ENCODE results near the gene PMP22.
A peak's percentile ranks its signal among the peaks of the same experiment; 100 is the strongest.

Gene PMP22

DNA sequence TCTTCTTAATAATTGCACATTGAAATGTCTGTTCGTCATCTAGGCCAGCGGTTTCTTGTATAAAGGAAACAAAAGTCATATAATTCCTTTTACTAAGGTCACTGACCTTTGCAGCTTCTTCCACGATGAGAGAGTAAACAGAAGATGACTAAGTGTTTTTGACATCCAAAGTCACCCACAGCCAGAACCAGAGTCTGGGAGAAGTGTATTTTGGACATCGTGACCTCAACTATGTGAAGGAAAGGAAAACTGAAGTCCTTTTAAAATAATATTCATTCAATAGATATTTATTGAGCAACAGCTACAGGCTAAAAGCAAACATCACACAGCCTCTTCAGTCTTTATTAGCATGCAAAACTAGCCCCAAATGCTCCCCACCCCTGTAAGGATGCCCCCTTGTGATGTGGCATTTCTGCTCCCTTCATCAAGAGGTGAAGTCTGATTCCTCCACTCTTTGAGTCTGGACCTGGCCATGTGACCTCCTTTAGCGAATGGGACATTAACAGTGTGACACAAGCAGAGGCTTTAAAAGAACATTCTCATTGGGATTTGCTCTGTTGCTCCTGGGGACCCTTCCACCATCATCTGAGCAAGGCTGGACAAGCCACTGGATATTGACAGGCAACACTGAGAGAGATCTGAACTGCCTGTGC lies 8.1 kb upstream of the PMP22 start:
- peak overlapping the region; percentile 28 for H3K27ac ChIP-seq (ENCODE audit: low read length)

DNA sequence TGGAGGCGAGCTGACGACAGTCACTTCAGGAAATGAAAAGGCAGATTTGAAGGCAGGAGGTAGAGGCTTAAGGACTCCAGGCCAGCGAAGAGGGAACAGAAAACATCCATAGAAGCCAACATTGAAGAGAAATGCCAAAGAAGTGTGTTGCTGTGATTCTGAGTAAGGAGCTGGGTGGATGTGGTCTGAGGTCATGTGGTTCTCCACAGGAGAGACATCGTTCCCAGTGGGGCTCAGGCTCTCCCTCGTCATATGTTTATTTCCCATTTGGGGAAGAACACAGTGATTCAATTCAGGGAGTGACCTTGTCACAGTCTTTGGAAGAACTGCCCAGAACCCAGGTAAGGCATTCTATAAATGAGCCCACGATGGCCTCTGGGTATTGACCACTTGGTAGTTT lies 6.6 kb upstream of the PMP22 start:
- Histone ChIP-seq H3K27ac (ENCODE audit: low read length) (no peak overlapping the region), H3K4me1 (ENCODE audit: control insufficient read depth in 1 of 2, insufficient read depth in 2 of 2, low read length in 2 of 2) (peaks cover 0 to 11% of the 10 kb centered on the region in 2 donors), H3K9me3 (ENCODE audit: control insufficient read depth in 1 of 2, low read length in 2 of 2) (no peaks in the 10 kb centered on the region), H3K4me3 (ENCODE audit: low read depth in 1 of 2, low read length in 2 of 2) (no peak overlapping the region), H3K36me3 (ENCODE audit: control insufficient read depth in 1 of 2, insufficient read depth in 2 of 2, low read length in 2 of 2) (peaks cover 0 to 4% of the 10 kb centered on the region in 2 donors), H3K27me3 (ENCODE audit: low read depth, low read length) (no peaks in the 10 kb centered on the region)

More for the DNA sequence above, 8.1 kb upstream of the PMP22 start:
- peaks cover 0 to 4% of the 10 kb centered on the region in 2 donors for H3K36me3 ChIP-seq (ENCODE audit: control insufficient read depth in 1 of 2, insufficient read depth in 2 of 2, low read length in 2 of 2)
- no peak overlapping the region for H3K4me3 ChIP-seq (ENCODE audit: low read depth in 1 of 2, low read length in 2 of 2)
- H3K27me3 ChIP-seq (ENCODE audit: low read depth, low read length) = no peaks in the 10 kb centered on the region
- peaks cover 0 to 11% of the 10 kb centered on the region in 2 donors for H3K4me1 ChIP-seq (ENCODE audit: control insufficient read depth in 1 of 2, insufficient read depth in 2 of 2, low read length in 2 of 2)
- no peaks in the 10 kb centered on the region for H3K9me3 ChIP-seq (ENCODE audit: control insufficient read depth in 1 of 2, low read length in 2 of 2)

DNA sequence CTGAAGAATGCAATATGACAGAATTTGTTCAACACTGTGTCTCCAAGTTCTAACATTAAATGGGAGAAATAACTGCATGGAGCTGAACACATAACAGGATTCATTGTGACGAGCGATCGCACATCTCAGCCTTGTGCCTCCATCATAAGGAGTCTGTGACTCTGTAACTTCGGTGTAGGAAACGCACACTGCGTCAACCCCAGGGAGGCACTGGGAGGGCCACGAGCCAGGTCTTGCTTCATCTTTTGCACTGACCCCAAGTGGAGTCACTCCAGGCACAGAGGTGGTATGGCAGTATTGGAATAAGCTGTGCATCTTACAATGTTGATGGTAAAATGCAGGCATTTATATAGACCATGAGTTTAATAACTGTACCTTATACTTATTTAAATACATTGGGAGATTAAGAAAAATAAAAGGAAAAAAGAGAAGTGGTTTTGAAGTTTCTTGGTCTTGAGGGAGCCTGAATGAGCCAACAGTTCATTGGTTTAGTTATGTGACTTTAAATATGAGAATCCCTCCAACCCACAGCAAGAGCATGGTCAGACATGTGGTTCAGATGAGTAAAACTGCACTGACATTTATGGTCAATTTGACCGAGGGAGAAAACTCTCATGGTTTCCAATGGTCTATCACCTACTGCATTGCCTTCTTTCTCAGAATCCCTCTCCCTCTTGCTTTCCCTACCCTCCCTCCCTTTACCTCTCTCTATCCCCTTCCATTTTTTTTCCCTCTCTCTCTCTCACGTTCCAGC lies 5.7 kb upstream of the PMP22 start:
- no peak overlapping the region for H3K4me3 ChIP-seq (ENCODE audit: low read depth in 1 of 2, low read length in 2 of 2)
- peaks cover 0 to 4% of the 10 kb centered on the region in 2 donors for H3K36me3 ChIP-seq (ENCODE audit: control insufficient read depth in 1 of 2, insufficient read depth in 2 of 2, low read length in 2 of 2)
- H3K9me3 ChIP-seq (ENCODE audit: control insufficient read depth in 1 of 2, low read length in 2 of 2) = no peaks in the 10 kb centered on the region
- H3K4me1 ChIP-seq (ENCODE audit: control insufficient read depth in 1 of 2, insufficient read depth in 2 of 2, low read length in 2 of 2) = peaks cover 0 to 11% of the 10 kb centered on the region in 2 donors
- no peak overlapping the region for H3K27ac ChIP-seq (ENCODE audit: low read length)
- H3K27me3 ChIP-seq (ENCODE audit: low read depth, low read length) = no peaks in the 10 kb centered on the region

DNA sequence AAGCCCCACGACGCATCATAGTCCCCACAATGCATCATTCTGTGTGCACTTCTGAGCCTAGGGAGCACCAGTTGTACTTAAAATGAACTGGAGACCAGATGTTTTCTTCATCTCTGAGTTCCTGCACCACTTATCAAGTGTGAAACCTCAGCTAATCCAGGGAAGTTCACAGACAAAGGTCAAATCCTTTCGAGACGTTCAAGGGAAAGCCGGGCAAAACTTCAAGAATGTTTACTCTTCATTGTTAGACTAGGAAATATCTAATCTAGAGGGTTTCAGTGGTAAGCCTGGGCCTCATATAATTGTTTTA lies 4.6 kb upstream of the PMP22 start:
- H3K9me3 ChIP-seq (ENCODE audit: control insufficient read depth in 1 of 2, low read length in 2 of 2) = no peaks in the 10 kb centered on the region
- H3K36me3 ChIP-seq (ENCODE audit: control insufficient read depth in 1 of 2, insufficient read depth in 2 of 2, low read length in 2 of 2) = peaks cover 0 to 4% of the 10 kb centered on the region in 2 donors
- H3K27ac ChIP-seq (ENCODE audit: low read length) = no peak overlapping the region
- no peaks in the 10 kb centered on the region for H3K27me3 ChIP-seq (ENCODE audit: low read depth, low read length)
- no peak overlapping the region for H3K4me3 ChIP-seq (ENCODE audit: low read depth in 1 of 2, low read length in 2 of 2)
- peaks cover 0 to 18% of the 10 kb centered on the region in 2 donors for H3K4me1 ChIP-seq (ENCODE audit: control insufficient read depth in 1 of 2, insufficient read depth in 2 of 2, low read length in 2 of 2)

DNA sequence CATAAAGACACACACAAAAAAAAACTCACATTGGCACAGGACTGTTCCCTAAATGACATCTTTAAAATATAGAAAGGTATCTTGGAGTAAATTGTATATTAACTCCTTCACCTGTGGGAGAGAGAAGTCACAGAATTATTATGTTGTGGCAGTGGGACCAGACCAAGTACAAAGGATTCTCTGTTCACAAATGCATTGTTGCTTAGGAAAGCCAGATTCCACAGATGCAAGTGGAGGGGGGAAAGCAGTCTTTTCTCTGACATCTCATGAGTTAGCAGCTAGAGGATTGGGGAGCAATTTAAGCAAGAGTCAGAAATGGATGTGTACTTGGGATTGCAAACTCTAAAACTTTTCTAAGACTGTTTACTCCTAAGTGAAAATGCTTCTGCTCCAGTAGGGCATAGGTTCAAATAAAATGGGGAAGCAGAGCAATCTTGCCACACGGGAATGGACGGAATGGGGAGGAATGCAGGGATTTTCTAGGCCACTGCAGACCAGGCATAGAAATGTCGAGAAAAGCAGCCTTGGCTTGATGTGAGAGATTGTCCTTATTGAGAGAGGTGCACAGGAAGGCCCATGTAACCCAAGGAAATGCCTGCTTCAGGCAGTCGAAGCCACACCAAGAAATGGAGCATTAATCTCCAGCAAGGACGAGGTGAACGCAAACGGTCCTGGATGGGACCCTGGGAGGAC lies 4.1 kb upstream of the PMP22 start:
- Histone ChIP-seq H3K27me3 (ENCODE audit: low read depth, low read length) (no peaks in the 10 kb centered on the region), H3K27ac (ENCODE audit: low read length) (no peak overlapping the region), H3K9me3 (ENCODE audit: control insufficient read depth in 1 of 2, low read length in 2 of 2) (no peaks in the 10 kb centered on the region), H3K36me3 (ENCODE audit: control insufficient read depth in 1 of 2, insufficient read depth in 2 of 2, low read length in 2 of 2) (peaks cover 0 to 4% of the 10 kb centered on the region in 2 donors), H3K4me1 (ENCODE audit: control insufficient read depth in 1 of 2, insufficient read depth in 2 of 2, low read length in 2 of 2) (peaks cover 0 to 23% of the 10 kb centered on the region in 2 donors), H3K4me3 (ENCODE audit: low read depth in 1 of 2, low read length in 2 of 2) (no peak overlapping the region)

DNA sequence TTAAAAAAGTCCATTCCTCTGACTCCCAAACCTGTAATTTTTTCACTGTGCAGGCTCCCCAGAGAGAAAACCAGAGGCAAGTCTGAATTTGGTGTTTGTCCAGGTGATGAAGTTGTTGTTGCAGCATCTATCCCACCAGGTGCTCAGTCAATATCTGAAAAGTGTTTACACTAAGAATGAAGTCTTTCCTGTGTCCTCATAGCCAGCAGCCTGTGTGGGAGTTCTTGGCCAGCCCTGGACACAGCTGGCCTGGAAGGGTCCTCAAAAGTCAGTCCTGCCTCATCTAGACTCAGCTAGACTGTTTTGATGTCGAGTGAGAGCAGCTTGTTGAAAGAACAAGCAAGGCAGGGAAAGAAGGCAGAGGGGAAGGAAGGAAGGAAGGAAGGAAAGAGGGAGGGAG lies 3.3 kb upstream of the PMP22 start:
- Histone ChIP-seq H3K4me3 (ENCODE audit: low read depth in 1 of 2, low read length in 2 of 2) (no peak overlapping the region), H3K27me3 (ENCODE audit: low read depth, low read length) (no peaks in the 10 kb centered on the region), H3K36me3 (ENCODE audit: control insufficient read depth in 1 of 2, insufficient read depth in 2 of 2, low read length in 2 of 2) (peaks cover 0 to 2% of the 10 kb centered on the region in 2 donors), H3K4me1 (ENCODE audit: control insufficient read depth in 1 of 2, insufficient read depth in 2 of 2, low read length in 2 of 2) (peaks cover 0 to 26% of the 10 kb centered on the region in 2 donors), H3K9me3 (ENCODE audit: control insufficient read depth in 1 of 2, low read length in 2 of 2) (no peaks in the 10 kb centered on the region), H3K27ac (ENCODE audit: low read length) (no peak overlapping the region)

DNA sequence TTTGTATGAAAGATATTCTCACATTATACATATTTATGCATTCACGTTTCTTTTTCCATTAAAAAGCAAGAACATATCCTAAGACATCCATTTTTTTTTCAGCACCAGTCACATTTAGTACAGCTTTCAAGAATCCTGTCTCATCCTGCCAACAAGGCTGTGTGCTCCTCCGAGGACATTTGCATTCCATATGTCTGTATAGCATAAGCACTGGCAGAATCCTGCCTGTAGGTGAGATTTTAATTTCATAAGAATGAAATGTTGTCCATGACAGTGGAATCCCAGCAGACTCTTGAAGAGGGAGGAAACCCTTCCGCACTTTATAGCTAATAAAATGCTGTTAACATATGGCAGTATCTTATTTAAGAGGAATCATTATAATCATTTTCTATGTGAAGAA lies 2.9 kb upstream of the PMP22 start:
- no peak overlapping the region for H3K4me3 ChIP-seq (ENCODE audit: low read depth in 1 of 2, low read length in 2 of 2)
- peaks cover 0 to 1% of the 10 kb centered on the region in 2 donors for H3K36me3 ChIP-seq (ENCODE audit: control insufficient read depth in 1 of 2, insufficient read depth in 2 of 2, low read length in 2 of 2)
- H3K9me3 ChIP-seq (ENCODE audit: control insufficient read depth in 1 of 2, low read length in 2 of 2) = no peaks in the 10 kb centered on the region
- no peak overlapping the region for H3K27ac ChIP-seq (ENCODE audit: low read length)
- H3K4me1 ChIP-seq (ENCODE audit: control insufficient read depth in 1 of 2, insufficient read depth in 2 of 2, low read length in 2 of 2) = peaks cover 0 to 26% of the 10 kb centered on the region in 2 donors
- no peaks in the 10 kb centered on the region for H3K27me3 ChIP-seq (ENCODE audit: low read depth, low read length)

DNA sequence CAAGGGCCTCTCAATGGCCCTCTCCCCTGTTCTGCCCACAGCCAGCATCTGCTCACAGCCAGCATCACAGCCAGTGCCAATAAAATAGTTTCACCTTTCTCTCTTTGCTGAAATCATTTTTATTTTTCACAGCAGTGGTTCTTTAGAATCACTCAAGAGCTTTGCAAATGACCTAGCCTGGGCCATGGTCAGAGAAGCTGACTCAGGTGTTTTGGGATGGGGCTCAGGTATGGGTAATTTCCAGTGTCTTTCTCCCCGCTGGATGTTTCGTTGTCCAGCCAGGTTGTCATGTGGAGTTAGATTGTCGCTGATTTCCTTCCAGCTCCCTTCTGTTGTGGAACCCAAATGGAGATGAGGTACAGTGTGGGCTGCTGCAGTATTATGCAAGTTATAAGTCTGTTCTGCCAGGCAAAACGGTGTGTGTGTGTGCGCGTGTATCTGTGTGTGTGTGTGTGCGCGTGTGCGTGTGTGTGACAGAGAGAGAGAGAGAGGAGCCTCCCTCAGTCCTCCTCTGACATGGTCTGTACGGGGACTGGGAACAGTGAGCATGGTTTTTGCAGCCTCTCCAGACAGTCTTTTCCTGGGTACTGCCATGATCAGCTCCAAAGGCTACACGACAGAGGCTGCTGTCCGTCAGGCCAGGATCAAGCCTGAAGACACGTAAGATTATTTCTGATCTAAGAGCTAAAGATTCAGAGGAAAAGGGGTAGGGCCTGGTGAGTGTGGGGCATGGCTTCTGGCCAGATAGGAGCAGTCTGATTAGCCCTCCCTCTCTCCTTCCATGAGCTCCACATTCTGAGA lies 1.4 kb upstream of the PMP22 start:
- Histone ChIP-seq H3K4me3 (ENCODE audit: low read depth in 1 of 2, low read length in 2 of 2) (no peak overlapping the region), H3K36me3 (ENCODE audit: control insufficient read depth in 1 of 2, insufficient read depth in 2 of 2, low read length in 2 of 2) (peaks cover 0 to 3% of the 10 kb centered on the region in 2 donors), H3K4me1 (ENCODE audit: control insufficient read depth in 1 of 2, insufficient read depth in 2 of 2, low read length in 2 of 2) (peaks cover 0 to 26% of the 10 kb centered on the region in 2 donors), H3K9me3 (ENCODE audit: control insufficient read depth in 1 of 2, low read length in 2 of 2) (no peaks in the 10 kb centered on the region), H3K27me3 (ENCODE audit: low read depth, low read length) (no peaks in the 10 kb centered on the region), H3K27ac (ENCODE audit: low read length) (no peak overlapping the region)

DNA sequence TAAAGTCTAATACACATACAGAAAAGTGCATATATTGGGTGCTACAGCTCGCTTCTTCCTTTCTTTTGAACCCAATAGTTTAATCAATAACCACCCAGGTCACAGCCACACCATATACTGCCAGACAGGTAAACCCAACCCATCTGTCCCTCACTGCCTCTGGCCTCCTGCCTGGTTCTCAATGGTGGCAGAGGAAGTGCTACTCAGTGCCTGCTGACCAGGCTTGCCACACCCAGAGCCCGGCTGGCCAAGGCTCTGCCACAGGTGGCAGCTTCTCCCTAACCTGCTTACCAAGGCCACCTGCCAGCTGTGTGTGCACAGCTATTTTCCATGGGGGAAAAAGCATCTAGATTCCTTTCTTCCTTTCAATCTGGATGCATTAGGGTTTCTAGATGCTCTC lies 584 bp downstream of the PMP22 start:
- H3K36me3 ChIP-seq (ENCODE audit: control insufficient read depth in 1 of 2, insufficient read depth in 2 of 2, low read length in 2 of 2) = peaks cover 0 to 10% of the 10 kb centered on the region in 2 donors
- no peaks in the 10 kb centered on the region for H3K27me3 ChIP-seq (ENCODE audit: low read depth, low read length)
- H3K4me3 ChIP-seq (ENCODE audit: low read depth in 1 of 2, low read length in 2 of 2) = peak overlapping the region; percentile 83 to 90
- H3K27ac ChIP-seq (ENCODE audit: low read length) = peak overlapping the region; percentile 91
- H3K4me1 ChIP-seq (ENCODE audit: control insufficient read depth in 1 of 2, insufficient read depth in 2 of 2, low read length in 2 of 2) = peaks cover 0 to 30% of the 10 kb centered on the region in 2 donors
- no peaks in the 10 kb centered on the region for H3K9me3 ChIP-seq (ENCODE audit: control insufficient read depth in 1 of 2, low read length in 2 of 2)

DNA sequence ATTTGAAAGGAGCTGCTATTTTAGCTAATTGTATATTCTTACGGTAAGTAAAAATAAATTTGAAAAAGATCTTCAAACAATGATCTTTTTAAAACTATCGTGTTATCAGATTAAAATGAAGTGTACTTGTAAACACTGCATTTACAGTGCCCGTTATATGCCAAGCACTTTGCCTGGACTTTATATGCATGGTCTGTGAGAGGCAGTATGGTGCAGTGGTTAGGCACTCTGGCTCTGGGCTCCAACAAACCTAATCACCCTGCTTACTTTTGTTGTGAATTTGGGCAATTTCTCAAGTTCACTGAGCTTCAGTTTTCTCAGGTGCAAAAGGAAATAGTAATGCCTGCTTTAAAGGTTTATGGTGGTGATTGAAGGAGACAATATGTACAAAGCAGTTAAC lies 1.4 kb downstream of the PMP22 start:
- Histone ChIP-seq H3K9me3 (ENCODE audit: control insufficient read depth in 1 of 2, low read length in 2 of 2) (no peaks in the 10 kb centered on the region), H3K4me3 (ENCODE audit: low read depth in 1 of 2, low read length in 2 of 2) (peak overlapping the region; percentile 83 to 90), H3K27me3 (ENCODE audit: low read depth, low read length) (no peaks in the 10 kb centered on the region), H3K36me3 (ENCODE audit: control insufficient read depth in 1 of 2, insufficient read depth in 2 of 2, low read length in 2 of 2) (peaks cover 7 to 14% of the 10 kb centered on the region in 2 donors), H3K27ac (ENCODE audit: low read length) (peak overlapping the region; percentile 91), H3K4me1 (ENCODE audit: control insufficient read depth in 1 of 2, insufficient read depth in 2 of 2, low read length in 2 of 2) (peaks cover 8 to 34% of the 10 kb centered on the region in 2 donors)

DNA sequence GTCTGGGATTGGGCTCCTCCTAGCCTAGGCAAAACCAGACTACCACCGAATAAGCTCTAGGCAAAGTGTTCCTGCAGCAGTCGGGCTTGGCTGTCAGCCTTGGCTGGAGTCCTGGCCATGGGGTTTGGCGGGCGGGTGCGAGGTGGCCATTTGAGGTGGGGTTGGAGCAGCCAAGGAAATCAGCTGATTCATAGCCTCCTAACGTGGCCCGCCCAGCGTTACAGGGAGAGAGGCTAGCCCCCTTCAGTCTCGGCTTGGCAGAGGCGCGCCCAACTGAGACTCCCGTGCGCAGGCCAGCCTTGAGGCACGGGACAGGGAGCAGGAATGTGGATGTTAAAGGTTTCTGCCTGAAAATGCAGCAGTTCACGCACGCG lies 1.9 kb downstream of the PMP22 start:
- Histone ChIP-seq H3K4me1 (ENCODE audit: control insufficient read depth in 1 of 2, insufficient read depth in 2 of 2, low read length in 2 of 2) (peaks cover 8 to 35% of the 10 kb centered on the region in 2 donors), H3K9me3 (ENCODE audit: control insufficient read depth in 1 of 2, low read length in 2 of 2) (no peaks in the 10 kb centered on the region), H3K4me3 (ENCODE audit: low read depth in 1 of 2, low read length in 2 of 2) (peak overlapping the region; percentile 83 to 90), H3K36me3 (ENCODE audit: control insufficient read depth in 1 of 2, insufficient read depth in 2 of 2, low read length in 2 of 2) (peaks cover 12 to 19% of the 10 kb centered on the region in 2 donors), H3K27me3 (ENCODE audit: low read depth, low read length) (no peaks in the 10 kb centered on the region), H3K27ac (ENCODE audit: low read length) (peak overlapping the region; percentile 91)
